H9 (cell line): ENCODE results near the gene MPC1. TPM values are rescaled to one million over a fixed set of nuclear protein-coding genes. Genes with fewer than 3 reads are reported as not detected.

ENCODE experiments used
- DNase-seq: peaks from one replicate; pipeline ENCODE4 v3.0.0-alpha.2; 2017
- H2AFZ ChIP-seq: one replicate; pipeline ENCODE4 v1.6.1; 2013; ENCODE audit warnings: mild to moderate bottlenecking, low read length, control low read depth, moderate library complexity
- H2AK5ac ChIP-seq: 2 replicates; pipeline ENCODE4 v1.6.1; 2013; ENCODE audit warnings: low read length, control low read depth, mixed read lengths; ENCODE audit not compliant: insufficient read length
- H2BK120ac ChIP-seq: one replicate; pipeline ENCODE4 v1.6.1; 2013; ENCODE audit warnings: low read depth, mild to moderate bottlenecking, low read length, control low read depth, inconsistent platforms; ENCODE audit not compliant: poor library complexity, severe bottlenecking
- H2BK12ac ChIP-seq: 2 replicates; pipeline ENCODE4 v1.6.1; 2013; ENCODE audit warnings: low read length, control low read depth, mixed read lengths, low read depth; ENCODE audit not compliant: insufficient read length
- H2BK15ac ChIP-seq: 2 replicates; pipeline ENCODE4 v1.6.1; 2013; ENCODE audit warnings: low read depth, low read length, control low read depth
- H2BK20ac ChIP-seq: one replicate; pipeline ENCODE4 v1.6.1; 2013; ENCODE audit warnings: low read depth, mild to moderate bottlenecking, low read length, control low read depth, inconsistent platforms; ENCODE audit not compliant: poor library complexity, severe bottlenecking
- H2BK5ac ChIP-seq: 2 replicates; pipeline ENCODE4 v1.6.1; 2013; ENCODE audit warnings: low read length, control low read depth, mixed read lengths; ENCODE audit not compliant: insufficient read length
- H3K14ac ChIP-seq: 2 replicates; pipeline ENCODE4 v1.6.1; 2013; ENCODE audit warnings: low read length, control low read depth; ENCODE audit not compliant: insufficient read depth
- H3K18ac ChIP-seq: 2 replicates; pipeline ENCODE4 v1.6.1; 2013; ENCODE audit warnings: low read depth, mild to moderate bottlenecking, mixed read lengths, low read length, control low read depth; ENCODE audit not compliant: insufficient read length
- H3K23ac ChIP-seq: 2 replicates; pipeline ENCODE4 v1.6.1; 2013; ENCODE audit warnings: low read length, control low read depth, mixed read lengths, low read depth; ENCODE audit not compliant: insufficient read length
- H3K23me2 ChIP-seq: 2 replicates; pipeline ENCODE4 v1.6.1; 2013; ENCODE audit warnings: low read depth, mild to moderate bottlenecking, mixed read lengths, low read length, control low read depth; ENCODE audit not compliant: insufficient read length, poor library complexity, severe bottlenecking
- H3K27ac ChIP-seq: 2 replicates; pipeline ENCODE4 v1.5.1; 2013; ENCODE audit warnings: low read length, control low read depth, mixed read lengths, low read depth; ENCODE audit not compliant: insufficient read length
- H3K27me3 ChIP-seq: 2 replicates; pipeline ENCODE4 v1.6.1; 2013; ENCODE audit warnings: low read length, control low read depth, inconsistent platforms; ENCODE audit not compliant: insufficient read depth
- H3K4ac ChIP-seq: 2 replicates; pipeline ENCODE4 v1.6.1; 2013; ENCODE audit warnings: low read depth, mild to moderate bottlenecking, control low read depth, inconsistent platforms, low read length, moderate library complexity
- H3K4me1 ChIP-seq: 2 replicates; pipeline ENCODE4 v1.6.1; 2013; ENCODE audit warnings: low read length, control low read depth, inconsistent platforms; ENCODE audit not compliant: insufficient read depth
- H3K4me2 ChIP-seq: 2 replicates; pipeline ENCODE4 v1.6.1; 2013; ENCODE audit warnings: low read length, control low read depth, mixed read lengths; ENCODE audit not compliant: insufficient read length, insufficient read depth
- H3K56ac ChIP-seq: 2 replicates; pipeline ENCODE4 v1.6.1; 2013; ENCODE audit warnings: low read depth, mild to moderate bottlenecking, mixed read lengths, low read length, control low read depth; ENCODE audit not compliant: insufficient read length
- H3K79me1 ChIP-seq: 2 replicates; pipeline ENCODE4 v1.6.1; 2013; ENCODE audit warnings: low read depth, mild to moderate bottlenecking, moderate library complexity, low read length, control low read depth, inconsistent platforms; ENCODE audit not compliant: insufficient read depth, poor library complexity, severe bottlenecking
- H3K79me2 ChIP-seq: 2 replicates; pipeline ENCODE4 v1.6.1; 2013; ENCODE audit warnings: low read length, control low read depth, inconsistent platforms; ENCODE audit not compliant: insufficient read depth
- H3K9ac ChIP-seq: 2 replicates; pipeline ENCODE4 v1.6.1; 2013; ENCODE audit warnings: low read length, control low read depth, mixed read lengths; ENCODE audit not compliant: insufficient read length; ENCODE audit errors: extremely low read depth
- H3K9me3 ChIP-seq: one replicate; pipeline ENCODE4 v1.6.1; 2013; ENCODE audit warnings: low read depth, low read length, inconsistent platforms; ENCODE audit not compliant: control insufficient read depth
- H3T11ph ChIP-seq: one replicate; pipeline ENCODE4 v1.6.1; 2013; ENCODE audit warnings: mild to moderate bottlenecking, low read length, control low read depth, inconsistent platforms
- H4K20me1 ChIP-seq: one replicate; pipeline ENCODE4 v1.6.1; 2013; ENCODE audit not compliant: control insufficient read depth, insufficient read length, insufficient read depth
- H4K5ac ChIP-seq: 2 replicates; pipeline ENCODE4 v1.6.1; 2013; ENCODE audit warnings: low read depth, mild to moderate bottlenecking, mixed read lengths, low read length, control low read depth; ENCODE audit not compliant: insufficient read length
- H4K8ac ChIP-seq: replicated peaks from 2 replicates; pipeline ENCODE4 v1.6.1; 2013; ENCODE audit warnings: low read length, control low read depth, mixed read lengths, low read depth; ENCODE audit not compliant: insufficient read length
- H4K91ac ChIP-seq: 2 replicates; pipeline ENCODE4 v1.6.1; 2013; ENCODE audit warnings: low read depth, mild to moderate bottlenecking, moderate library complexity, mixed read lengths, low read length, control low read depth; ENCODE audit not compliant: insufficient read length
- H3K27ac Mint-ChIP-seq, 3 experiments: 2 replicates in 2 of 3; 3 replicates in 1 of 3; pipeline ENCODE4 v1.8.0; 2020 to 2021; ENCODE audit warnings: mixed read lengths in 3 of 3, mild to moderate bottlenecking in 1 of 3, moderate library complexity in 1 of 3
- H3K27me3 Mint-ChIP-seq: 2 replicates; pipeline ENCODE4 v1.8.0; 2021; ENCODE audit warnings: low read depth, mild to moderate bottlenecking, moderate library complexity, mixed read lengths
- H3K36me3 Mint-ChIP-seq, 3 experiments: 2 replicates in 2 of 3; 3 replicates in 1 of 3; pipeline ENCODE4 v1.8.0; 2020 to 2021; ENCODE audit warnings: low read depth in 3 of 3, mixed read lengths in 3 of 3; ENCODE audit not compliant: insufficient read depth in 1 of 3
- H3K4me1 Mint-ChIP-seq, 2 experiments: 2 replicates each; pipeline ENCODE4 v1.8.0; 2020; ENCODE audit warnings: mixed read lengths in 2 of 2
- H3K4me3 Mint-ChIP-seq, 2 experiments: 2 replicates in 1 of 2; 3 replicates in 1 of 2; pipeline ENCODE4 v1.8.0; 2020 to 2021; ENCODE audit warnings: mild to moderate bottlenecking in 2 of 2, mixed read lengths in 2 of 2, moderate library complexity in 1 of 2
- H3K9me3 Mint-ChIP-seq, 2 experiments: 2 replicates in 1 of 2; 3 replicates in 1 of 2; pipeline ENCODE4 v1.8.0; 2020; ENCODE audit warnings: mild to moderate bottlenecking in 2 of 2, mixed read lengths in 2 of 2, moderate library complexity in 1 of 2
- WGBS: extraction: QIAGEN DNeasy Blood & Tissue Kit; methylation state at CpG from one replicate; pipeline ENCODE4 v1.1.7; 2013; ENCODE audit warnings: missing lambda C conversion rate, low lambda C conversion rate, mixed read lengths; ENCODE audit not compliant: insufficient read length; ENCODE audit errors: extremely low coverage; 5-methylcytosine and 5-hydroxymethylcytosine counted together
- total RNA-seq: library from RNA; stranded (reverse); gene quantifications from 2 replicates; pipeline ENCODE4 v1.2.1, GENCODE V29; 2021
- TF ChIP-seq, protein P1 (sequence below): fragments of 200-600 bp; sonication (generic); conservative IDR thresholded peaks from 3 replicates; pipeline ENCODE4 v1.8.0; 2021; ENCODE audit warnings: antibody characterized with exemption, mild to moderate bottlenecking

MPC1 gene
- total RNA-seq, 1 experiment from 2014 or later = 10.0 TPM

DNA sequence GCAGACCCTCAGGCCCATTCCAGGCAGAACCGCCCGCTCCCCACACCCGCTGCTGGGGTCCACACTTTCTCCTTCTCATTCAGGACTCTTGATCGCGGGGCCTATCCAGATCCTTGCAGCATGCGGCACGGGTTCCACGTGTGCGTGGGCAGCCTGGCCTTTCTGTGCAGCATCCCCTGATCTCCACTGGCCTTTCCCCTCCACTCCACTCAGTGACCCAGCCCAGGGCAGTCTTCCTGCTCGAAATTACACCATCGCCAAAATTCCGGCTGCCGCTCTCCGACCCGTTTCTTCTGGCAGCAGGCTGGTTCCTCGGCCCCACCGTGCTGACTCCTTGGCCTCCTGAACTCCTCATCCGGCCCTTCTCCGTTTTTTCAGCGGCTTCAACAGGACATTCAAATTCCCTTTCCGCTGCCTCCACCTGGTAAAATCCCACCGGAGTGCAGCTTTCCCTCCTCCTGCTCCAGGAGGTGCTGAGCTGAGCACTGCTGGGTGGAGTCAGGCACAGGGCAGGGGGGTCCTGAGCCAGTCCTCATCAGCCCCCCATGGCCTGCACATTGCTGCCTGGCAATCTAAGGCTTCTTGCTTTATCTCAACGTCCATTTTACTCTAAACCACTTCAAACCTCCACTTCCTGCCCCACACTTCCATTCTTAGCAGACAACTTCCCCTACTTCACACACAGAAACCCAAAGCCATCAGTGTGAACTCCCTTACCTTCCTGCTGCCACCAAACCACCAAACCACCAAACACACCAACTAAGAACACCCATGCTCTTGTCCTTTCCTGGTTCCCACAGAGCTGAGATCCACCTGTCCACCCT, 49.4 kb downstream of the MPC1 start:
- Histone ChIP-seq H3K4ac (no peak overlapping the region), H4K20me1 (no peaks in the 10 kb centered on the region), H2BK5ac (no peak overlapping the region), H3K18ac (no peak overlapping the region), H3K4me2 (no peak overlapping the region), H4K8ac (no peak overlapping the region), H3K14ac (no peak overlapping the region), H2AK5ac (no peak overlapping the region), H3K79me2 (peaks cover 39% of the 10 kb centered on the region; the same call in 1 of the 2 replicates), H3K27ac (no peak overlapping the region), H2BK120ac (no peak overlapping the region), H2BK15ac (no peak overlapping the region), H2BK12ac (no peak overlapping the region), H2BK20ac (no peak overlapping the region), H3K79me1 (peaks cover 18% of the 10 kb centered on the region), H3K9ac (no peak overlapping the region), H3K4me1 (no peaks in the 10 kb centered on the region), H3K9me3 (no peaks in the 10 kb centered on the region), H3K23ac (no peak overlapping the region), H4K5ac (no peak overlapping the region), H3T11ph (no peak overlapping the region), H3K56ac (no peak overlapping the region), H3K27me3 (no peaks in the 10 kb centered on the region), H2AFZ (no peak overlapping the region), H4K91ac (no peak overlapping the region), H3K23me2 (no peaks in the 10 kb centered on the region)
- TF ChIP-seq, protein P1, sequence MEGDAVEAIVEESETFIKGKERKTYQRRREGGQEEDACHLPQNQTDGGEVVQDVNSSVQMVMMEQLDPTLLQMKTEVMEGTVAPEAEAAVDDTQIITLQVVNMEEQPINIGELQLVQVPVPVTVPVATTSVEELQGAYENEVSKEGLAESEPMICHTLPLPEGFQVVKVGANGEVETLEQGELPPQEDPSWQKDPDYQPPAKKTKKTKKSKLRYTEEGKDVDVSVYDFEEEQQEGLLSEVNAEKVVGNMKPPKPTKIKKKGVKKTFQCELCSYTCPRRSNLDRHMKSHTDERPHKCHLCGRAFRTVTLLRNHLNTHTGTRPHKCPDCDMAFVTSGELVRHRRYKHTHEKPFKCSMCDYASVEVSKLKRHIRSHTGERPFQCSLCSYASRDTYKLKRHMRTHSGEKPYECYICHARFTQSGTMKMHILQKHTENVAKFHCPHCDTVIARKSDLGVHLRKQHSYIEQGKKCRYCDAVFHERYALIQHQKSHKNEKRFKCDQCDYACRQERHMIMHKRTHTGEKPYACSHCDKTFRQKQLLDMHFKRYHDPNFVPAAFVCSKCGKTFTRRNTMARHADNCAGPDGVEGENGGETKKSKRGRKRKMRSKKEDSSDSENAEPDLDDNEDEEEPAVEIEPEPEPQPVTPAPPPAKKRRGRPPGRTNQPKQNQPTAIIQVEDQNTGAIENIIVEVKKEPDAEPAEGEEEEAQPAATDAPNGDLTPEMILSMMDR = no peak
- peak overlapping the region; percentile 10 to 78 (median 61) for H3K27ac Mint-ChIP-seq
- no peaks in the 10 kb centered on the region for H3K9me3 Mint-ChIP-seq
- peaks cover 24 to 28% of the 10 kb centered on the region in 2 experiments for H3K4me1 Mint-ChIP-seq
- no CpG with 5 or more reads among the region's 23 CpGs for WGBS
- no peak overlapping the region; a peak in 1 of 5 replicates for H3K4me3 Mint-ChIP-seq
- DNase-seq = no peak
- H3K27me3 Mint-ChIP-seq = no peaks in the 10 kb centered on the region
- H3K36me3 Mint-ChIP-seq = peaks cover 22 to 47% (median 24%) of the 10 kb centered on the region in 3 experiments; a peak in 6 of 7 replicates
